ENCODE data around the gene FBXO36.
A peak's percentile ranks its signal among the peaks of the same experiment; 100 is the strongest.

Gene FBXO36

DNA sequence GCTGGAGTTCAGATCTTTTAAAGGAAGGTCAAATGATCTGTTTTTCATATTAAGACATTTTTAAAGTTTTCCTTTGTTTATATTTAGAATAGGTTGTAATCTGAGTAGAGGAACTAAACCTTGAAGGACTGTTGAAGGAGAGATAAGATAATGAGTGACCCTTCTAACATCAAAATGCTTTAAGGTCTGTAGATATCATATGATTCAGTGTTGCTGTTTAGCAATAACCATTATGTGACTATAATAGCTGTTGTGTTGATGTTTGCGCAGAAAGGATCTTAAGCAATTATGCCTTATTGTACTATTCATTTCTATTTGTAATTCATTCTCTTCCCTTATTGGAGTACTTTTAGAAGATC lies 86.4 kb downstream of the FBXO36 start:
- no peak for TF ChIP-seq CTCF (IDR thresholded peaks at IDR 0.05; ENCODE audit: low read depth, low read length)
- DNase-seq (ENCODE audit: low read depth in 2 of 2): no peak
- no peak overlapping the region for H3K4me3 ChIP-seq (replicated peaks in 1 of 2; ENCODE audit: low read depth in 2 of 2, low read length in 2 of 2)

DNA sequence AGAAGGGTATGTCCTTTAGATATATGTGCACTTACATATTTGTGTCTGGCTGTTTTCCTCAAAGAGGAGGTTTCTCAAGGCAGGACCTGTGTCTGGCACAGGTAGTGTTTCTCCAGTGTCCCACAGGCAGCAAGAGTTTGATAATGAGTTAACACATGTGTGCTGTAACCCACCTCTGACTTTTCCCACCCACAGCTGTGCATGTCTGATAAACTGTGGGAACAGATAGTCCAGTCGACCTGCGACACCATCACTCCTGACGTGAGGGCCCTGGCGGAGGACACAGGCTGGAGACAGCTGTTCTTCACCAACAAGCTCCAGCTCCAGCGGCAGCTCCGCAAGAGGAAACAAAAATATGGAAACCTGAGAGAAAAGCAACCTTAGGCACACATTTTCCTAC lies 88.2 kb downstream of the FBXO36 start:
- DNase-seq (ENCODE audit: low read depth in 2 of 2): no peak
- no peak for TF ChIP-seq CTCF (IDR thresholded peaks at IDR 0.05; ENCODE audit: low read depth, low read length)
- H3K4me3 ChIP-seq (replicated peaks in 1 of 2; ENCODE audit: low read depth in 2 of 2, low read length in 2 of 2): no peak overlapping the region

DNA sequence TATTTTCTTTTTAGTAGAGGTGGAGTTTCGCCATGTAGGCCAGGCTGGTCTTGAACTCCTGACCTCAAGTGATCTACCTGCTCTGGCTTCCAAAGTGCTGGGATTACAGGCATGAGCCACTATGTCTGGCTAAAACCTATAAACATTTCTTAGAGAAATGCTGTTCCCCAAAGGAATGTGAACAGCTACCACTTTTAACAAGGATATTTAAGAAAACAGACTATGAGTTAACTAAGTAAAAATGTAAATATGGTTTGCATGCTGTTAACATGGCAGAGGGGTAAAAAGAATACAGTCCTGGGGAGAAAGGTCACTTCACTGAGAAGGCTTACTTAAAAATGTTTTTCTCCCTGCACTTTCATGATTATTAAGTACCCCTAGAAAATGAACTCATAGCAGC lies 89.3 kb downstream of the FBXO36 start:
- TF ChIP-seq CTCF (IDR thresholded peaks at IDR 0.05; ENCODE audit: low read depth, low read length): no peak
- peak in 1 of 2 donors; percentile 22 for DNase-seq (ENCODE audit: low read depth in 2 of 2)
- H3K4me3 ChIP-seq (replicated peaks in 1 of 2; ENCODE audit: low read depth in 2 of 2, low read length in 2 of 2): no peak overlapping the region

DNA sequence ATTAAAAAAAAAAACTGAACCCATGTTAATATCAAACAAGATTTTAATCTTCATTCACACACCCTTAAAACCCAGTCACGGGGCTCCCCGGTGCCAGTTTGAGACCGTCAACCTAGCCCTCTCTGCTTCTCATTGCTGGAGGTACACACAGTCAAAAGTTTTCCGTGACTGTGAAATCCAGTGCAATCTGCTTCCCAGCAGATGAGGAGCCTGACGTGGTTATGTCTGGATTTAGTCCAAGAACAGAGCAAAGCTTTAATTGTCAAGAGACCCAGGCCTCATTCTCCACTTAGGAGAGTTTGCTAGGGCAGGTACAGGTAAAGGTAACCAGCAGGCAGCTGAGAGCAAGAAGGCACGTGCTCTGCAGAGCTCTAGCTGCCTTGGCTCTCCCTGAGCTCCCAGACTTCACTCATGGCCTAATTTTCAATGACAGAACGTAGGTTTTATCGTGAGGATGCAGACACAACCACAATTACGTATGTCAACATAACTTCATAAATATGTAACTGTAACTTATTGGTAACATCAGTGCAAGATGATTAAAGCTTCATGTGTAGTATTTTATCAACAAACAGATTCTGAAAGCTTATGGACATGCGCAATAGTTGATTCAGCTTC lies 90.1 kb downstream of the FBXO36 start:
- TF ChIP-seq CTCF (IDR thresholded peaks at IDR 0.05; ENCODE audit: low read depth, low read length): no peak
- H3K4me3 ChIP-seq (replicated peaks in 1 of 2; ENCODE audit: low read depth in 2 of 2, low read length in 2 of 2): no peak overlapping the region
- no peak for DNase-seq (ENCODE audit: low read depth in 2 of 2)

DNA sequence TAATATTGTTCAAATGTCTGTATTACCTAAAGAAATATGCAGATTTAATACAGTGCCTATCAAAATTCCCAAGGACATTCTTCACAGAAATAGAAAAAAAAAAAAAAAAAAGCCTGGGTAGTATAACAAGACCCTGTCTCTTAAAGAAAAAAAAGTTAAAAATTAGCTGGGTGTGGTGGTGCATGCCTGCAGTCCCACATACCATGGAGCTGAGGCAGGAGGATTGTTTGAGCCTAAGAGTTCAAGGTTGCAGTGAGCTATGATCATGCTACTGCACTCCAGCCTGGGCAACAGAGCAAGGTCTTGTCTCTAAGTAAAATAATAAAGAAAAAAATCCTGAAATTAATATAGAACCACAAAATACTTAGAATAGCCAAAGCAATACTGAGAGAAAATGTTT lies 94.5 kb downstream of the FBXO36 start:
- no peak overlapping the region for H3K4me3 ChIP-seq (replicated peaks in 1 of 2; ENCODE audit: low read depth in 2 of 2, low read length in 2 of 2)
- no peak for DNase-seq (ENCODE audit: low read depth in 2 of 2)
- TF ChIP-seq CTCF (IDR thresholded peaks at IDR 0.05; ENCODE audit: low read depth, low read length): no peak

- DNase-seq (ENCODE audit: low read depth in 2 of 2): peak; percentile 50 to 90
- H3K4me3 ChIP-seq (replicated peaks in 1 of 2; ENCODE audit: low read depth in 2 of 2, low read length in 2 of 2): no peak overlapping the region
- TF ChIP-seq CTCF (IDR thresholded peaks at IDR 0.05; ENCODE audit: low read depth, low read length): no peak
These were observed 95.8 kb downstream of the FBXO36 start for GRCh38 chr2:230018153-230018552.

- no peak for TF ChIP-seq CTCF (IDR thresholded peaks at IDR 0.05; ENCODE audit: low read depth, low read length)
These were observed 97.4 kb downstream of the FBXO36 start for GRCh38 chr2:230019742-230020141.

More at GRCh38 chr2:230019742-230020141, 97.4 kb downstream of the FBXO36 start:
- DNase-seq (ENCODE audit: low read depth in 2 of 2): no peak
- no peak overlapping the region for H3K4me3 ChIP-seq (replicated peaks in 1 of 2; ENCODE audit: low read depth in 2 of 2, low read length in 2 of 2)

Data from cardiac fibroblast (primary cell).